Measurements from ENCODE around the gene ARMH4.
A peak's percentile ranks its signal among the peaks of the same experiment; 100 is the strongest.

Gene ARMH4

GRCh38 chr14:58152014-58152857 lies at the start of gene ARMH4:
Gene ARMH4, minus strand, starts transcription at chr14:58152213. Its CDS starts 12,855 bp downstream, at chr14:58139358.
- peak; percentile 56 to 64 for DNase-seq

GRCh38 chr14:58200846-58201245 lies 48.8 kb upstream of the ARMH4 start:
- DNase-seq = no peak

- DNase-seq = no peak
Measured at GRCh38 chr14:58200480-58200841, 48.4 kb upstream of the ARMH4 start.

GRCh38 chr14:58199726-58200479 lies 47.9 kb upstream of the ARMH4 start, which contains the start of gene ACTR10:
Gene ACTR10, plus strand, starts transcription at chr14:58200149. Its CDS starts 69 bp downstream, at chr14:58200218.
- peak; percentile 79 to 81 for DNase-seq

GRCh38 chr14:58198086-58198485 lies 46.1 kb upstream of the ARMH4 start:
- no peak for DNase-seq

GRCh38 chr14:58196198-58196597 lies 44.2 kb upstream of the ARMH4 start:
- DNase-seq = no peak

GRCh38 chr14:58193542-58193941 lies 41.5 kb upstream of the ARMH4 start:
- no peak for DNase-seq

- no peak for DNase-seq
Measured at GRCh38 chr14:58191763-58192601, 40.0 kb upstream of the ARMH4 start.

- no peak for DNase-seq
Measured at GRCh38 chr14:58189176-58189575, 37.2 kb upstream of the ARMH4 start.

GRCh38 chr14:58177125-58177524 lies 25.1 kb upstream of the ARMH4 start:
- DNase-seq = no peak

GRCh38 chr14:58171090-58171489 lies 19.1 kb upstream of the ARMH4 start:
- DNase-seq = peak; percentile 17 to 19

- no peak for DNase-seq
Measured at GRCh38 chr14:58167891-58168290, 15.9 kb upstream of the ARMH4 start.

GRCh38 chr14:58167057-58167456 lies 15.0 kb upstream of the ARMH4 start:
- DNase-seq = no peak

- peak; percentile 73 to 75 for DNase-seq
Measured at GRCh38 chr14:58166005-58166983, 14.3 kb upstream of the ARMH4 start.

GRCh38 chr14:58160561-58160960 lies 8.5 kb upstream of the ARMH4 start:
- no peak for DNase-seq

GRCh38 chr14:58151133-58152013 lies 640 bp downstream of the ARMH4 start:
- DNase-seq = no peak

GRCh38 chr14:58150243-58150805 lies 1.7 kb downstream of the ARMH4 start:
- no peak for DNase-seq

GRCh38 chr14:58149196-58149595 lies 2.8 kb downstream of the ARMH4 start:
- no peak for DNase-seq

- DNase-seq = no peak
Measured at GRCh38 chr14:58146399-58146798, 5.6 kb downstream of the ARMH4 start.

- DNase-seq = no peak
Measured at GRCh38 chr14:58145936-58146335, 6.1 kb downstream of the ARMH4 start.

Measured in activated CD4-positive, alpha-beta T cell treated with anti-CD3 and anti-CD28 coated beads, Interleukin-2, amount 50 U/mL, for 4 hours (primary cell).